Lung (tissue), 12 donors: ENCODE results near the gene AP1AR. TPM values are rescaled to one million over a fixed set of nuclear protein-coding genes. Genes with fewer than 3 reads are reported as not detected.

ENCODE experiments used
- ATAC-seq: fragments of 200-7000 bp; cut with Tn5 transposase; one replicate; pipeline ENCODE4 v1.9.1; 2020; ENCODE audit warnings: moderate number of reproducible peaks; ENCODE audit not compliant: insufficient read depth, low FRiP score
- DNase-seq, 3 donors: peaks; one replicate each; pipeline ENCODE4 v3.0.0-alpha.2; 2013 to 2017
- H3K27ac ChIP-seq, 2 donors: one replicate each; pipeline ENCODE4 v1.5.1; 2013; ENCODE audit warnings: mild to moderate bottlenecking in 2 of 2, moderate library complexity in 2 of 2, control low read depth in 1 of 2, inconsistent platforms in 1 of 2, low read depth in 1 of 2, low read length in 1 of 2
- H3K27me3 ChIP-seq, 3 donors: one replicate each; pipeline ENCODE4 v1.5.1; 2013; ENCODE audit warnings: low read length in 2 of 3; ENCODE audit not compliant: control insufficient read depth in 3 of 3, insufficient read depth in 3 of 3
- H3K36me3 ChIP-seq, 4 donors: one replicate each; pipeline ENCODE4 v1.5.1; 2013; ENCODE audit warnings: low read length in 4 of 4, mild to moderate bottlenecking in 1 of 4, moderate library complexity in 1 of 4; ENCODE audit not compliant: control insufficient read depth in 4 of 4, insufficient read depth in 4 of 4
- H3K4me1 ChIP-seq, 5 donors: one replicate each; pipeline ENCODE4 v1.5.1; 2013; ENCODE audit warnings: low read length in 5 of 5, mild to moderate bottlenecking in 2 of 5, moderate library complexity in 1 of 5; ENCODE audit not compliant: control insufficient read depth in 5 of 5, insufficient read depth in 5 of 5
- H3K4me3 ChIP-seq: one replicate; pipeline ENCODE4 v1.5.1; 2013; ENCODE audit warnings: mild to moderate bottlenecking, control low read depth, moderate library complexity
- H3K9ac ChIP-seq, 2 donors: one replicate each; pipeline ENCODE4 v1.5.1; 2013; ENCODE audit warnings: low read length in 2 of 2, control low read depth in 1 of 2; ENCODE audit not compliant: insufficient read depth in 1 of 2
- H3K9me3 ChIP-seq, 4 donors: one replicate each; pipeline ENCODE4 v1.5.1; 2013; ENCODE audit warnings: low read length in 3 of 4, mild to moderate bottlenecking in 1 of 4, moderate library complexity in 1 of 4; ENCODE audit not compliant: control insufficient read depth in 4 of 4, insufficient read depth in 3 of 4
- WGBS, 2 donors: extraction: QIAGEN DNeasy Blood & Tissue Kit; methylation state at CpG; one replicate each; pipeline ENCODE4 v1.1.7; 2013; 5-methylcytosine and 5-hydroxymethylcytosine counted together
- polyA plus RNA-seq, 2 donors: library from polyadenylated mRNA; stranded (reverse); fragments of 200-250 nt; gene quantifications; one replicate each; pipeline ENCODE4 v1.2.1, GENCODE V29; 2013
- total RNA-seq, 2 donors: library from RNA; depleted of rRNA in 1 of 2; stranded (reverse); fragments of >200 nt in 1 of 2; gene quantifications; one replicate each; pipeline ENCODE4 v1.2.1, GENCODE V29; 2014 to 2021
- TF ChIP-seq, protein P1 (sequence below): IDR thresholded peaks from 2 replicates; pipeline ENCODE4 v1.5.1; 2012; ENCODE audit warnings: mild to moderate bottlenecking; ENCODE audit errors: control extremely low read depth, extremely low read depth
- donor health status: control.
- donor health status: control.
- donor health status: Bipolar disorder and iron deficiency.
- donor health status: healthy.
- donor health status: DM: yes; HTN: yes; CAD: no.

AP1AR gene
- total and polyA plus RNA-seq, 4 donors, result 12.8 to 25.7 (median 19.2) TPM

DNA sequence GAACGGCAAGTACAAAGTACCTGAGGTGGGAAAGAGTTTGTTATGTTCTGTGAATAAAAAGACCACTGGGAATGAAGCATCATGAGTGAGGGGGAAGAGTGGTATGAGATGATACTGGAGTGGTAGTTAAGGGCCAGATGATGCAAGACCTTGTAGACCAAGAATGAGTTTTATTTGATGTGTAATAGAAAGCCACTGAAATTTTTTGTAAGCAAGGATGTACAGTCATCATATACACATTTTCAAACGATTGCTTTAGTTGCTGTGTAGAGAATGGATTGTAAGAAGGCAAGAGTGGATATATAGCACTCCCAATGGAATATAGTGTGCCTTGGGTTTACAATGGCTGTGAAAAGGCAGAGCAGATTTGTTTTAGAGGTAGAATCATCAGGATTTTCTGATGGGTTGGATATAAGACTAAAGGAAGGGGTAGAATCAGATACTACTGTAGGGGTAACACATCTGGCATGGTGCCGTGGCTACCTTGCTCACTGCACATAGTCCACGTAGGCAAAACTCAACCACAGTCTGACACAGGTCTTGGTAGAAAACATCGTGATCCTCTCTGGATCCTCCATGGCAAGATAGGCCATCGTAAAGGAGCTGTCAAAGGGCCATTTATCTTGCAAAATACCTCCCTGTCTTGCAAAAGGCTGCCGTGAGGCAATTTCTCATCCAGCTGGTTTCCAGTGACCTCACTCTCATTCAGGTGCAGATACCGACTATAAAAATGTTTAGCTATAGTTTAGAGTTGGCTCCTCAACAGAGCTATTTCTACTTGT lies 39.2 kb downstream of the AP1AR start:
- Histone ChIP-seq H3K36me3 (peaks cover 0 to 4% (median 0%) of the 10 kb centered on the region in 4 donors), H3K27me3 (no peaks in the 10 kb centered on the region), H3K4me1 (peaks cover 0 to 3% (median 0%) of the 10 kb centered on the region in 5 donors), H3K9ac (no peak overlapping the region), H3K9me3 (no peaks in the 10 kb centered on the region), H3K4me3 (no peak overlapping the region), H3K27ac (no peak overlapping the region)
- 70 to 82% methylated on average over 8 of the region's 8 CpGs for WGBS, 2 donors
- TF ChIP-seq, protein P1, sequence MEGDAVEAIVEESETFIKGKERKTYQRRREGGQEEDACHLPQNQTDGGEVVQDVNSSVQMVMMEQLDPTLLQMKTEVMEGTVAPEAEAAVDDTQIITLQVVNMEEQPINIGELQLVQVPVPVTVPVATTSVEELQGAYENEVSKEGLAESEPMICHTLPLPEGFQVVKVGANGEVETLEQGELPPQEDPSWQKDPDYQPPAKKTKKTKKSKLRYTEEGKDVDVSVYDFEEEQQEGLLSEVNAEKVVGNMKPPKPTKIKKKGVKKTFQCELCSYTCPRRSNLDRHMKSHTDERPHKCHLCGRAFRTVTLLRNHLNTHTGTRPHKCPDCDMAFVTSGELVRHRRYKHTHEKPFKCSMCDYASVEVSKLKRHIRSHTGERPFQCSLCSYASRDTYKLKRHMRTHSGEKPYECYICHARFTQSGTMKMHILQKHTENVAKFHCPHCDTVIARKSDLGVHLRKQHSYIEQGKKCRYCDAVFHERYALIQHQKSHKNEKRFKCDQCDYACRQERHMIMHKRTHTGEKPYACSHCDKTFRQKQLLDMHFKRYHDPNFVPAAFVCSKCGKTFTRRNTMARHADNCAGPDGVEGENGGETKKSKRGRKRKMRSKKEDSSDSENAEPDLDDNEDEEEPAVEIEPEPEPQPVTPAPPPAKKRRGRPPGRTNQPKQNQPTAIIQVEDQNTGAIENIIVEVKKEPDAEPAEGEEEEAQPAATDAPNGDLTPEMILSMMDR, result no peak
- DNase-seq (no peak), ATAC-seq (no peak)

DNA sequence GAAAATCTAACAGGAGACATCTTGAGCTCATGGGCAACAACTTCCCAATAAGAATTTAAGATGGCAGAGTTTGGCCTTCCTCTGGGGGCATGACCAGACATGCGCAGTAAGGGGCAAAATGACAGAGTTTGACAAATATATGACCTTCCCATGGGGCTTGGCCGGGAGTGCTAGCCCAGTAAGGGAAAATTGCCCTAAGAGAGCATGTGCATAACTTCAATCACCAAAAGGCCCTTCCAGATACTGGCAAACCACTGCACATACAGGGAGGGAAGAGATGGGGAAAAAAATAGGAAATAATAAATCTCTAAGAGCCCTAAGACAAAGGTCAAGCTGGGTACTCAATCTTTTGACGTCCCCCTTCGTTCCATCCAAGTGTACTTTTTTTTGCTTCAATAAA lies 40.7 kb downstream of the AP1AR start:
- Histone ChIP-seq H3K36me3 (peaks cover 0 to 5% (median 3%) of the 10 kb centered on the region in 4 donors), H3K27ac (no peak overlapping the region), H3K4me3 (no peak overlapping the region), H3K9me3 (no peaks in the 10 kb centered on the region), H3K27me3 (no peaks in the 10 kb centered on the region), H3K9ac (no peak overlapping the region), H3K4me1 (peaks cover 0 to 3% (median 0%) of the 10 kb centered on the region in 5 donors)
- DNase-seq (no peak), ATAC-seq (no peak)
- TF ChIP-seq, protein P1, result no peak
- WGBS, 2 donors, result 92 to 97% methylated on average over 4 of the region's 4 CpGs

DNA sequence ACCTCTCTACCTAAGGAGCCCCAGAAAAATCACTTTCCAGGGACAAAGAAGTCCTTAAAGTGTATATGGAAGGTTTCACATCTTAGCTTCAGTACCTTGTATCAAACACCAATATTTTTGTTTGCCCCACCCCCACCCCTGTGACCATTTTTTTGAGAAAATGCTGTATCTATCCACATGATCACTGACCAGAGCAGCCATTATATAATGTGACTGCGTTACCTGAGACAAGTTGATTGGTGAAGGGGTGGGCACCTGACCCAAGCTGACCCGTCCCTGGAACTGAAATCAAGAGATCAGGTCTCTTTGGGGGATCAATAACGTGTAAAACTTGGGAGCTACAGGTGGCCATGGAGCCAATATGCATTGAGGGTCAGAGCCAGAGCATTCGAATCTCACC lies 43.4 kb downstream of the AP1AR start:
- WGBS, 2 donors, result 97% methylated on average over 4 of the region's 4 CpGs
- H3K9ac ChIP-seq, result no peak overlapping the region

More for the DNA sequence above, 43.4 kb downstream of the AP1AR start:
- H3K9me3 ChIP-seq, result no peaks in the 10 kb centered on the region
- H3K4me1 ChIP-seq, result peaks cover 0 to 6% (median 0%) of the 10 kb centered on the region in 5 donors
- TF ChIP-seq, protein P1, result no peak
- H3K36me3 ChIP-seq, result peaks cover 0 to 5% (median 1%) of the 10 kb centered on the region in 4 donors
- H3K27ac ChIP-seq, result no peak overlapping the region
- H3K27me3 ChIP-seq, result no peaks in the 10 kb centered on the region
- DNase-seq (no peak), ATAC-seq (no peak)
- H3K4me3 ChIP-seq, result no peak overlapping the region
